ENCODE measurements around the gene BRF1.

GRCh38 chr14:105198588-105198987 is 102.2 kb downstream of the BRF1 start:
- TF ChIP-seq ESRRA (CRISPR knock-in tag; IDR thresholded peaks at IDR 0.05; ENCODE audit: low read depth) (no peak), ZBED4 (CRISPR knock-in tag; IDR thresholded peaks at IDR 0.05; ENCODE audit: borderline replicate concordance) (no peak)

Measured in HepG2 (cell line).